SU-DHL-6 (cell line): ENCODE results near the gene JMJD7.

Experiments
- EZH2phosphoT487 ChIP-seq: fragments of 200-600 bp; sonication (generic), shearing (Covaris generic); conservative IDR thresholded peaks from 2 replicates; pipeline ENCODE4 v1.6.1; 2018; ENCODE audit warnings: mild to moderate bottlenecking, antibody characterized with exemption, low read length, moderate library complexity, mixed read lengths
- TF ChIP-seq, protein P1 (sequence below): fragments of 200-600 bp; sonication (generic); IDR thresholded peaks from one replicate; pipeline ENCODE4 v1.5.1; 2017; ENCODE audit warnings: antibody characterized with exemption, mild to moderate bottlenecking, low read length, moderate library complexity; ENCODE audit not compliant: insufficient read depth, poor library complexity, severe bottlenecking

DNA sequence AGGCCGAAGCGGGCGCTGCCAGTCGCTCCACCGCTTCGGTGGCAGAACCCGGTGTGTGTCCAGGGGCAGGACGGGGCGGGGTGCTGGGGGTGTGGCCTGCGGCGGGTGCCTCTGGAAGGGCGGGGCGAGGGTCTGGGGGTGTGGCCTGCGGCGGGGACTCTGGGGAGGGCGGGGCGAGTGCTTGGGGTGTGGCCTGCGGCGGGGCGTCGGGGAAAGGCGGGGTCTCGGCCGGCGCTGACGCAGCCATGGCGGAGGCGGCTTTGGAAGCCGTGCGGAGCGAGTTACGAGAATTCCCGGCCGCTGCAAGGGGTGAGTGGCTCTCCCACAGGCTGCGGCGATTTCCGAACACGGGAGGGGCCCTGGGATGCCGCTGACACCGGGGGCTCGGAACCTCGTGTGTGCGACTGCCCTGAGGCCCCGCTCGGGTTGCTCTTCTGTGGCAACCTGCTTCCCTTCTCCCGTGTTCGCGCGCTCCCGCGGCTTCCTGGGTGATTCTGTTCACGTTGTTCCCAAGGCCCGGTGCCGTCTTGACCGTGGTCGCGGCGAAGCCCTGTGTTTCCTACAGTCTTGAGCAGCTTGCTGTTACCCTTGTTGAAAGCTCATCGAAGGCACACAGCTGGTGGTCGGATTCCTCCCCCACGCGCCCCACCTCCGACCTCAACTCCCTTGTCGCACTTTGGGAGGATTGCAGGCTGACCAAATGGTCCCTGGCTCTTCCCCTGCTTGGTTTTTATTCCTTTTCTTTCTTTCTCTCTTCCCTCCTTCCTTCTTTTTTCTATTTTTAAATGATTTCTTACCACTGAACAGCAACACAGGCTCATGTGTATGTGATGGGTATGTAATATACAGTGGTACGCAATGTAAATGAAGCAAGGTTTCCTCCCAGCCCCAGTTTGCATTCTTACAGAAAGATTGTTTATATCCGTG, at the start of gene JMJD7:
- TF ChIP-seq, protein P1, sequence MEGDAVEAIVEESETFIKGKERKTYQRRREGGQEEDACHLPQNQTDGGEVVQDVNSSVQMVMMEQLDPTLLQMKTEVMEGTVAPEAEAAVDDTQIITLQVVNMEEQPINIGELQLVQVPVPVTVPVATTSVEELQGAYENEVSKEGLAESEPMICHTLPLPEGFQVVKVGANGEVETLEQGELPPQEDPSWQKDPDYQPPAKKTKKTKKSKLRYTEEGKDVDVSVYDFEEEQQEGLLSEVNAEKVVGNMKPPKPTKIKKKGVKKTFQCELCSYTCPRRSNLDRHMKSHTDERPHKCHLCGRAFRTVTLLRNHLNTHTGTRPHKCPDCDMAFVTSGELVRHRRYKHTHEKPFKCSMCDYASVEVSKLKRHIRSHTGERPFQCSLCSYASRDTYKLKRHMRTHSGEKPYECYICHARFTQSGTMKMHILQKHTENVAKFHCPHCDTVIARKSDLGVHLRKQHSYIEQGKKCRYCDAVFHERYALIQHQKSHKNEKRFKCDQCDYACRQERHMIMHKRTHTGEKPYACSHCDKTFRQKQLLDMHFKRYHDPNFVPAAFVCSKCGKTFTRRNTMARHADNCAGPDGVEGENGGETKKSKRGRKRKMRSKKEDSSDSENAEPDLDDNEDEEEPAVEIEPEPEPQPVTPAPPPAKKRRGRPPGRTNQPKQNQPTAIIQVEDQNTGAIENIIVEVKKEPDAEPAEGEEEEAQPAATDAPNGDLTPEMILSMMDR: no peak
- TF ChIP-seq EZH2phosphoT487: no peak
